Measurements from ENCODE around the gene RNASEH2B.

RNASEH2B gene
- long read RNA-seq, full-length matches to known transcripts, result 364 of 470 reads
- long read RNA-seq, partial matches to known transcripts, result 23 of 470 reads
- long read RNA-seq, other reads (novel, unspliced or antisense), result 83 of 470 reads

- peak; percentile 8; the same call in 1 of the 2 replicates for TF ChIP-seq GABPA (IDR thresholded peaks at IDR 0.05; ENCODE audit: low read depth)
- no peak for TF ChIP-seq SPI1 (IDR thresholded peaks at IDR 0.05; ENCODE audit: borderline replicate concordance, low read depth)
- TF ChIP-seq POLR2AphosphoS5 (IDR thresholded peaks at IDR 0.05; ENCODE audit: low read depth), result peak; percentile 87
- TF ChIP-seq REST (IDR thresholded peaks at IDR 0.05; ENCODE audit: insufficient replicate concordance, low read depth), result peak; percentile 72
- TF ChIP-seq CTCF (IDR thresholded peaks at IDR 0.05; ENCODE audit: insufficient read depth, low read length), result no peak
- Histone ChIP-seq H3K27me3 (ENCODE audit: insufficient read depth, poor library complexity, severe bottlenecking) (no peaks in the 10 kb centered on the region), H3K4me3 (replicated peaks; ENCODE audit: insufficient read depth, low read length) (peak within 1 kb of the TSS; percentile 49), H3K27ac (replicated peaks) (peak within 1 kb of the TSS; percentile 99)
- DNase-seq (ENCODE audit: low read depth in 1 of 2, low spot score in 1 of 2), result peak; percentile 71 to 91
These were observed at the start of gene RNASEH2B for GRCh38 chr13:50909605-50910484. RNASEH2B (plus strand) TSS chr13:50909791; CDS start chr13:50910077, 286 bp downstream.

DNA sequence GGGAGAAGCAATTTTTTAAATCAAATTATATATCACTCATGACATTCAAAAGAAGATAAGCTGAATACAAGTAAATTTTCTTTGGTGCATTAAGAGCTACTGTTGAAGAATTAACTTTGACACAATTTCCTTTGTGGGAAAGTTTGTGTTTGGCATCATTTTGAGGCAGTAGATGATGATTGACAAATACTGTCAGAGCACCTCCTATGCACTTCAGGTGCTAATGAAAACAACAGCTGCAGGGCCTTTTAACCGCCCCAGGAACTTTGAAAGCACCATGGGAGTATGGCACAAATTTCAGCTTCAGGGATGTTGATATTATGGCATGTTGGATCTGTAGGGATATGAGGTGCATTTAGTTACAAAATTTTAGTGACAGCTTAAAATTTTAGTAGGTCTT lies 45.1 kb upstream of the RNASEH2B start:
- no peak for DNase-seq (ENCODE audit: low read depth in 1 of 2, low spot score in 1 of 2)
- Histone ChIP-seq H3K27ac (replicated peaks) (no peak overlapping the region), H3K4me3 (replicated peaks; ENCODE audit: insufficient read depth, low read length) (no peak overlapping the region), H3K27me3 (ENCODE audit: insufficient read depth, poor library complexity, severe bottlenecking) (no peaks in the 10 kb centered on the region)
- TF ChIP-seq CTCF (IDR thresholded peaks at IDR 0.05; ENCODE audit: insufficient read depth, low read length) (no peak), GABPA (IDR thresholded peaks at IDR 0.05; ENCODE audit: low read depth) (no peak), SPI1 (IDR thresholded peaks at IDR 0.05; ENCODE audit: borderline replicate concordance, low read depth) (no peak), POLR2AphosphoS5 (IDR thresholded peaks at IDR 0.05; ENCODE audit: low read depth) (no peak), REST (IDR thresholded peaks at IDR 0.05; ENCODE audit: insufficient replicate concordance, low read depth) (no peak)

- Histone ChIP-seq H3K27me3 (ENCODE audit: insufficient read depth, poor library complexity, severe bottlenecking) (no peaks in the 10 kb centered on the region), H3K27ac (replicated peaks) (no peak overlapping the region), H3K4me3 (replicated peaks; ENCODE audit: insufficient read depth, low read length) (no peak overlapping the region)
- TF ChIP-seq POLR2AphosphoS5 (IDR thresholded peaks at IDR 0.05; ENCODE audit: low read depth) (no peak), SPI1 (IDR thresholded peaks at IDR 0.05; ENCODE audit: borderline replicate concordance, low read depth) (no peak), CTCF (IDR thresholded peaks at IDR 0.05; ENCODE audit: insufficient read depth, low read length) (no peak), GABPA (IDR thresholded peaks at IDR 0.05; ENCODE audit: low read depth) (no peak), REST (IDR thresholded peaks at IDR 0.05; ENCODE audit: insufficient replicate concordance, low read depth) (no peak)
- DNase-seq (ENCODE audit: low read depth in 1 of 2, low spot score in 1 of 2), result no peak
These were observed 42.6 kb upstream of the RNASEH2B start for GRCh38 chr13:50866817-50867636.

Measured in HL-60 (cell line).